Mucosa of stomach (tissue), 1 donor: ENCODE measurements around the gene LAGE3.
A peak's percentile ranks its signal among the peaks of the same experiment; 100 is the strongest.

ENCODE experiments used
- H3K27me3 ChIP-seq: one replicate; pipeline ENCODE4 v1.7.0; 2013; ENCODE audit warnings: mild to moderate bottlenecking, low read length; ENCODE audit not compliant: control insufficient read depth, insufficient read depth
- H3K36me3 ChIP-seq: one replicate; pipeline ENCODE4 v1.7.0; 2013; ENCODE audit warnings: low read length; ENCODE audit not compliant: control insufficient read depth, insufficient read depth
- H3K4me1 ChIP-seq: one replicate; pipeline ENCODE4 v1.7.0; 2013; ENCODE audit warnings: mild to moderate bottlenecking, low read length; ENCODE audit not compliant: control insufficient read depth, insufficient read depth
- H3K4me3 ChIP-seq: one replicate; pipeline ENCODE4 v1.7.0; 2013; ENCODE audit warnings: low read length
- H3K9ac ChIP-seq: one replicate; pipeline ENCODE4 v1.7.0; 2013; ENCODE audit warnings: mild to moderate bottlenecking, low read length, moderate library complexity
- H3K9me3 ChIP-seq: one replicate; pipeline ENCODE4 v1.7.0; 2013; ENCODE audit warnings: mild to moderate bottlenecking, low read length, moderate library complexity; ENCODE audit not compliant: control insufficient read depth
- donor health status: Pancreatic carcinoma.

The LAGE3 gene

GRCh38 chrX:154433605-154434004, 45.5 kb downstream of the LAGE3 start:
- H3K9me3 ChIP-seq: no peaks in the 10 kb centered on the region
- peaks cover 21% of the 10 kb centered on the region for H3K4me1 ChIP-seq
- no peak overlapping the region for H3K9ac ChIP-seq
- H3K27me3 ChIP-seq: no peaks in the 10 kb centered on the region
- H3K4me3 ChIP-seq: no peak overlapping the region
- H3K36me3 ChIP-seq: no peaks in the 10 kb centered on the region

- Histone ChIP-seq H3K4me1 (peaks cover 20% of the 10 kb centered on the region), H3K27me3 (no peaks in the 10 kb centered on the region), H3K4me3 (no peak overlapping the region), H3K9ac (no peak overlapping the region), H3K9me3 (no peaks in the 10 kb centered on the region), H3K36me3 (no peaks in the 10 kb centered on the region)
These were observed 46.9 kb downstream of the LAGE3 start for GRCh38 chrX:154432210-154432609.

- Histone ChIP-seq H3K4me1 (peaks cover 22% of the 10 kb centered on the region), H3K9me3 (no peaks in the 10 kb centered on the region), H3K27me3 (no peaks in the 10 kb centered on the region), H3K4me3 (no peak overlapping the region), H3K9ac (no peak overlapping the region), H3K36me3 (no peaks in the 10 kb centered on the region)
These were observed 47.7 kb downstream of the LAGE3 start for GRCh38 chrX:154431341-154431740.

GRCh38 chrX:154430916-154431315, 48.2 kb downstream of the LAGE3 start:
- Histone ChIP-seq H3K36me3 (no peaks in the 10 kb centered on the region), H3K9ac (peak overlapping the region; percentile 15), H3K4me1 (peaks cover 22% of the 10 kb centered on the region), H3K27me3 (no peaks in the 10 kb centered on the region), H3K9me3 (no peaks in the 10 kb centered on the region), H3K4me3 (no peak overlapping the region)

GRCh38 chrX:154430479-154430878, 48.6 kb downstream of the LAGE3 start:
- H3K9me3 ChIP-seq: no peaks in the 10 kb centered on the region
- H3K27me3 ChIP-seq: no peaks in the 10 kb centered on the region
- H3K9ac ChIP-seq: peak overlapping the region; percentile 15
- peaks cover 22% of the 10 kb centered on the region for H3K4me1 ChIP-seq
- no peaks in the 10 kb centered on the region for H3K36me3 ChIP-seq
- H3K4me3 ChIP-seq: no peak overlapping the region

GRCh38 chrX:154429711-154430110, 49.4 kb downstream of the LAGE3 start:
- Histone ChIP-seq H3K27me3 (no peaks in the 10 kb centered on the region), H3K36me3 (no peaks in the 10 kb centered on the region), H3K9me3 (no peaks in the 10 kb centered on the region), H3K4me1 (peaks cover 22% of the 10 kb centered on the region), H3K9ac (peak overlapping the region; percentile 53), H3K4me3 (no peak overlapping the region)

- Histone ChIP-seq H3K4me3 (peak within 1 kb of the TSS; percentile 71), H3K9me3 (no peaks in the 10 kb centered on the region), H3K27me3 (no peaks in the 10 kb centered on the region), H3K36me3 (no peaks in the 10 kb centered on the region), H3K4me1 (peaks cover 22% of the 10 kb centered on the region), H3K9ac (peak within 1 kb of the TSS; percentile 53)
These were observed 50.6 kb downstream of the LAGE3 start, which contains the start of gene ATP6AP1 for GRCh38 chrX:154428176-154429171. TSS of gene ATP6AP1 (plus strand) at chrX:154428677. CDS start at chrX:154428693, 16 bp downstream.
